T-helper 17 cell (primary cell): Measurements from ENCODE around the gene RBM4. TPM values are rescaled to one million over a fixed set of nuclear protein-coding genes. Genes with fewer than 3 reads are reported as not detected.

ENCODE experiments used
- ATAC-seq: fragments of 150-1000 bp; cut with Tn5 transposase; 2 replicates; pipeline ENCODE4 v1.10.0; 2021; ENCODE audit warnings: mild to moderate bottlenecking, moderate library complexity
- DNase-seq, 3 donors: peaks; one replicate each; pipeline versions ENCODE4 v3.0.0 to v3.0.0-alpha.2; 2020 to 2021
- H3K9me3 ChIP-seq: one replicate; pipeline ENCODE4 v1.7.0; 2013; ENCODE audit warnings: low read length, mild to moderate bottlenecking; ENCODE audit not compliant: control insufficient read depth, poor library complexity, severe bottlenecking
- H3K27ac Mint-ChIP-seq: one replicate; pipeline ENCODE4 v1.8.0; 2022; ENCODE audit warnings: mild to moderate bottlenecking, moderate library complexity, mixed read lengths
- H3K27me3 Mint-ChIP-seq: one replicate; pipeline ENCODE4 v1.8.0; 2022; ENCODE audit warnings: mixed read lengths
- H3K36me3 Mint-ChIP-seq: one replicate; pipeline ENCODE4 v1.8.0; 2022; ENCODE audit warnings: low read depth, mixed read lengths
- H3K4me1 Mint-ChIP-seq: one replicate; pipeline ENCODE4 v1.8.0; 2022; ENCODE audit warnings: mild to moderate bottlenecking, mixed read lengths
- H3K4me3 Mint-ChIP-seq: one replicate; pipeline ENCODE4 v1.8.0; 2022; ENCODE audit warnings: mild to moderate bottlenecking, moderate library complexity, mixed read lengths
- total RNA-seq, 4 donors: library from RNA in 2 of 4; stranded (reverse) in 2 of 4; gene quantifications; one replicate each; pipeline ENCODE4 v1.2.3 and lab custom pipeline; 2022 to 2026

The RBM4 gene
- total RNA-seq, 2 donors from 2014 or later, result 205 to 261 TPM

DNA sequence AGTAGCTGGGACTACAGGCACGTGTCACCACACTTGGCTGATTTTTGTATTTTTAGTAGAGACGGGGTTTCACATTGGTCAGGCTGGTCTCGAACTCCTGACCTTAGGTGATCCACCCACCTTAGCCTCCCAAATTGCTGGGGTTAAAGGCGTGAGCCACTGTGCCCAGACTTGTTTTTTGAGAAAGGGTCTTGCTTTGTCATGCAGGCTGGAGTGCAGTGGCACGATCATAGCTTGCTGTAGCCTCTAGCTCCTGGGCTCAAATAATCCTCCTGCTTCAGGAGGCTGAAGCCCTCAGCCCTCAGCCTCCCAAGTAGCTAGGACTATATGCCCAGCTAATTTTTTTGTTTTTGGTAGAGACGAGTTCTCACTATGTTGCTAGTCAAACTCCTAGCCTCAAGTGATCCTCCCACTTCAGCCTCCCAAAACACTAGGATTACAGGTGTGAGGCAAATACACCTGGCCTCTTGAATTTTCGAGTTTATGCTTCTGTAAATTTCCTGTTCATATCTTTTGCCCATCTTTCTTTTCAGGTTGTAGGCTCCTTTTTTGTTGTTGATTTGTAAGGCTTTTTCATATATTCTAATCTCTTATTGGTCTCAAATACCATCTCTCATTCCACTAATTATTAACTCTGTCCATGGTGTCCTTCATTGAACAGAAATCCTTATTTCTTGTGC is 42.6 kb downstream of the RBM4 start:
- DNase-seq (no peak), ATAC-seq (no peak)
- Mint-ChIP-seq H3K27ac (no peak overlapping the region), H3K4me1 (peaks cover 17% of the 10 kb centered on the region), H3K36me3 (peaks cover 5% of the 10 kb centered on the region), H3K4me3 (no peak overlapping the region), H3K27me3 (no peaks in the 10 kb centered on the region)
- no peaks in the 10 kb centered on the region for H3K9me3 ChIP-seq

DNA sequence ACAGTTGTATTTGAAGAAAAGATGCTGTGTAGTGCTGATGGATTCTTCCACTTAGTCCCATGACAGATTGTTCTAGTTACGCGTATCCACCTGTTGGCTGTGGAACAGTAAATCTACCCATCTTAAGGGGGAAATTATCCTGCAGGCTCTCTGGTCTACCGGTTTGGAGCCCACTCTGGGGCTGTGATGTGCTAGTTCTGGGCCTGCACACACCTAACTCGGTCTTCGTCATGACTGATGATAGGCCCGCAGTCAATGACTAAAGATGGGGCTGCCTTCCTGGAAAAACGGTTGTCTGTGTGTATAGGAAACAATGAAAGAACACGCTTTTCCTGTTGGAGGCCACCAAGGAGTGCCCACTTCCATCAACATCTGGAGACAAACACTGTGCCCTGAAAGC is 45.4 kb downstream of the RBM4 start:
- no peak overlapping the region for H3K27ac Mint-ChIP-seq
- DNase-seq (no peak), ATAC-seq (no peak)
- H3K4me1 Mint-ChIP-seq, result peaks cover 3% of the 10 kb centered on the region
- H3K4me3 Mint-ChIP-seq, result no peak overlapping the region
- H3K9me3 ChIP-seq, result no peaks in the 10 kb centered on the region
- H3K36me3 Mint-ChIP-seq, result peaks cover 2% of the 10 kb centered on the region
- no peaks in the 10 kb centered on the region for H3K27me3 Mint-ChIP-seq

DNA sequence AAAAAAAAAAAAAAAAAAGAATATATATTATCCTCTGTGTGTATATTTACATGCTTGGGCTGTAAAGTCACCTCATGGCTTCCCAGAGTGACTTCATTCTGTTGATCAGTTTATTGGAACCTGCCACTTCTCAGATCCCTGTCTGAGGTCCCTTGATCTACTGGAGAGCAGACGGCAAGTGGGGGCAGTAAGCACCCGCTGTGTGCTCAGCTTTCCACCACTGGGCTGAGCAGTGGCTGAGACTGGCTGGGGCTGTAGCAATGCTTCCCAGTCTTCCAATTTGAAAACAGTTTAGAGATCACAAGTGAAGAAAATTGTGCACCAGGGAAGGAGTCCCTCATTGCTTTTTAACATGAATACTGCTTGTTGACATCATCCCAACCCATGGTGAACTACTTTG is 46.1 kb downstream of the RBM4 start:
- peaks cover 2% of the 10 kb centered on the region for H3K36me3 Mint-ChIP-seq
- DNase-seq (no peak), ATAC-seq (no peak)
- peaks cover 3% of the 10 kb centered on the region for H3K4me1 Mint-ChIP-seq
- no peak overlapping the region for H3K27ac Mint-ChIP-seq
- no peaks in the 10 kb centered on the region for H3K9me3 ChIP-seq
- no peaks in the 10 kb centered on the region for H3K27me3 Mint-ChIP-seq
- H3K4me3 Mint-ChIP-seq, result no peak overlapping the region

DNA sequence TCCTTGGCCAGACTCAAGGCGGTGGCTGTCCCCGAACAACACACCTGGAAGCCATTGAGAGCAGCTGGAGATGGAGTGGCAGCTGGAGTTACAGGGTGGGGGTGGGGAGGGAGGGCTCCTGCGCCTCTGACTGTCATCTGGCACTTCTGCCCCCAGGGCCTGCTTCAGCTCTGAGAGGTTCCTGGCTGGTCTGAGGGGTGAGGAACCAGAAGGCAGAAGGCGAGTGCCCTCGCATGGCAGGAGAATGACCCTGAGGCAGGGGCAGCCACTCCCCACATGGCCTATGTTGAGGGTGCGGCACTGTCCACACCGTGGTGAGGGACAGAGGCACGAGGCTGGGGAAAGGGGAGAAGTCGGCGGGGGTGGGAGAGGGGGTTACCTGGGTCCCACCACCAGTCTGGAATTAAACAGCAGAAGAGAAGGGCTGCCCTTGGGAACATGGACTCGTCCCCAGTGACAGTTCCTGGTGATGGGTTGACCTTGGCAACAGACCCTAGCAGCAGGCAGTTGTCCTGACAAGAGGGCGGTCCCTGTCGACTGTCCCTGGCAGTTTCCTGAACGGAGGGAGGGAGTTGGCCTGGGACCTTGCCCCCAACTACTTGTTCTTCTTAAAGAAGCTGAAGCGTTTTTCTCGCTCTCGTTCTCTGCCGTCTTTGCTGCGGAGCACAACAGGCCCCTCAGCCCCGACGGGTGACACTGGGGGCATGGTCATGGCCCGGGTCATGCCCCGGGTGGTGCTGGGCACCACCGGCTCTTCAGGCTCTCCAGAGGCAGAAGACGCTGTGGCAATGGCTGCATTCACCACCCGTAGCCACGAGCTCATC is 47.0 kb downstream of the RBM4 start:
- Mint-ChIP-seq H3K27ac (no peak overlapping the region), H3K4me3 (peak overlapping the region; percentile 57), H3K4me1 (peaks cover 3% of the 10 kb centered on the region), H3K27me3 (no peaks in the 10 kb centered on the region), H3K36me3 (peaks cover 2% of the 10 kb centered on the region)
- no peak for DNase-seq
- ATAC-seq, result no peak
- no peaks in the 10 kb centered on the region for H3K9me3 ChIP-seq

DNA sequence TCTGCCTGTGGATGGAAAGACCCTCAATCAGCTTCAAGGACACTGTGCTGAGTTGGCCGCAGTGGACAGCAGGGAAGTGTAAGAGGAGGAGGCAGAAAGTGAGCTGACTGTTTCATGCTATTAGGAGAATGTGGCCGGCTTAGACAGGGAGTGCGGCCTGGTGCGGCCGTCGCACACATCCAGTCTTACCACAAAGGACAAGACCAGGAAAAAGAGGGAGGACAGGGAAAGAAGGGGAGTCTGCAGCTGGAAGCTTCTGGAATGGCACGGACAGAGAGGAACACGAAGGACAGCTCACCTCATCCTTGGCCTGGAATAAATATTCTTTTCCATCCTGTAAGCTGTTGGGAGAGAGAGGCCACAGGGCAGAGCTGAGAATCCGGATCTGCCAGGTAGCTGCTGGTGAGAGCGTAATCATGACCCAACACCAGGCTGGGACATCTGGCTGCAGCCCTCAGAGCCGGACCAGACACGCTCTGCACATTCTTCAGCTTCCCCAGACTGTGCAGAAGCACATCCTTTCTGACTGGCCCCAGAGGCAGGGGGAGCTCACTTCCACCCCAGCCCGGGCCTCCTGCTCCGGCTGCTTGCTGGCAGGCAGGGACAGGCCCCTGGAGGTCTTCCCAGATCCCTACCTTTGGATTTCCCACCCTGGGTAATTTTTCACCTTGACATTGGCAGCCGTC is 47.7 kb downstream of the RBM4 start:
- Mint-ChIP-seq H3K36me3 (peaks cover 2% of the 10 kb centered on the region), H3K27ac (no peak overlapping the region), H3K4me1 (peaks cover 3% of the 10 kb centered on the region), H3K4me3 (peak overlapping the region; percentile 57), H3K27me3 (no peaks in the 10 kb centered on the region)
- DNase-seq (no peak), ATAC-seq (no peak)
- no peaks in the 10 kb centered on the region for H3K9me3 ChIP-seq

DNA sequence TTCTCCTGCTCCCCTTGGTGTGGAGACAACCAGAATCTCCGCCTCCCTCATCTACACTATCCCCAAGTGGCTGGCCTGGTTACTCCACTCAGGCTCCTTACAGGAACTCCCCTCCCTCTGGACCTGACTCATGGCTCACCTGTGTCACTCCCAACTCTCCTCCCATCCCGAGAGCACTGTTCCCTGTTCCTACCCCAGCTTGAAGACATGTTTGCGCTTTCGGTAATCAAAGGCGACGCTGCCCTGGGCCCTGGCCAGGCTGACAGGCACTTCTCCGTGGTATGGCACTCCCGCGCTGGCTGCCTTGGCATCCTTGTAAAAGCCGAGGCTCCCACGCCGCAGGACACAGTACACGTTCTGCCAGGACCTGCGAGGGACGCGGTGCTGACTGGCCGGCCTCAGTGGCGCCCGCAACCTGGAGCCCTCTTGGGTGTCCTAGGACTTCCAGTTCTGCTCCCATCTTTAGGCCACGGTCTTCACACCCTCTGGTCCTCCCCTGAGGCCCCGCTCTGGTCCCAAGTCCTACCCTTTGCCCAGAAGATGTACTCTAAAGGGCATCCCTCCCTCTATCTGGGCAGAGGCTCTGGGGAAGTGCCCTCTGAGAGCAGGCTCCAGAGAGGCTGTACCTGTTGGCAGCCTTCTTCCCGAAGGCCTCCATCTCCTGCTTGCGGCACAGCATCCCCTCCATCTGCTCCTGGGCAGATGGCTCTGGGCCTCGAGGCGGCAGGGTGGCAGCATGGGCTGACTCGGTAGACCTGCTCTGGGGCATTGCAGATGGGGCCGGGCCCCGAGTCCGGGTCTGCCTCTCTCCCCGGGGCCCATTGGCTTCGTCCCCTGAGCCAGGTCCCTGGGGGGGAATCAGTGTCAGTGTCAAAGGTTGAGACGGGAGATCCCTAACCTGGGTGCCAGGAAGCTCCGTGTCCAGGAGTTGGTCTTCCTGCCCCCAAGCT is 48.6 kb downstream of the RBM4 start:
- Mint-ChIP-seq H3K36me3 (peaks cover 2% of the 10 kb centered on the region), H3K27ac (no peak overlapping the region), H3K4me1 (peaks cover 3% of the 10 kb centered on the region), H3K27me3 (no peaks in the 10 kb centered on the region), H3K4me3 (no peak overlapping the region)
- no peaks in the 10 kb centered on the region for H3K9me3 ChIP-seq
- no peak for ATAC-seq
- no peak for DNase-seq

DNA sequence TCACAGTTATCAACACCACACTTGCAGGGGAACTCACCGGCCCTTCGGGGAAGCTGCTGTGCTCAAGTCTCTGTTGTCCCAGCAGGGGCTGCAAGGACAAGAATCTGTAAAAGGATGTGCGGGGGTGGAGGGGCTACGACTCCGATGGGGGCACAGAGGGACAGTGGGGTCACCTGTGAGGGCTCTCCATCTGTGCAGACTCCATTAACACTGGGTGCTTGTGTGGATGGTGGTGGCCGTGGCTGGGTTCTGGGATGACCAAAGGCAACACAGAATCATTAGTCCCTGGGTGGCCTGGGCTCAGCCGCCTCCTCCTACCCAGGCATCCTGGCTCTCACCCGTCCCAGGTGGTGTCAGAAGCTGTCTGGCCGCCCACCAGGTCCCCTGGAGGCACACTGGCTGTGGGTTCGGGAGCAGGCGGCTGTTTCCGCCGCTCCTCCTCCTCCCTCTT is 49.4 kb downstream of the RBM4 start:
- DNase-seq (no peak), ATAC-seq (no peak)
- H3K4me1 Mint-ChIP-seq, result peaks cover 3% of the 10 kb centered on the region
- H3K36me3 Mint-ChIP-seq, result peaks cover 2% of the 10 kb centered on the region
- no peak overlapping the region for H3K4me3 Mint-ChIP-seq
- no peaks in the 10 kb centered on the region for H3K9me3 ChIP-seq
- H3K27ac Mint-ChIP-seq, result no peak overlapping the region
- peaks cover 7% of the 10 kb centered on the region for H3K27me3 Mint-ChIP-seq

DNA sequence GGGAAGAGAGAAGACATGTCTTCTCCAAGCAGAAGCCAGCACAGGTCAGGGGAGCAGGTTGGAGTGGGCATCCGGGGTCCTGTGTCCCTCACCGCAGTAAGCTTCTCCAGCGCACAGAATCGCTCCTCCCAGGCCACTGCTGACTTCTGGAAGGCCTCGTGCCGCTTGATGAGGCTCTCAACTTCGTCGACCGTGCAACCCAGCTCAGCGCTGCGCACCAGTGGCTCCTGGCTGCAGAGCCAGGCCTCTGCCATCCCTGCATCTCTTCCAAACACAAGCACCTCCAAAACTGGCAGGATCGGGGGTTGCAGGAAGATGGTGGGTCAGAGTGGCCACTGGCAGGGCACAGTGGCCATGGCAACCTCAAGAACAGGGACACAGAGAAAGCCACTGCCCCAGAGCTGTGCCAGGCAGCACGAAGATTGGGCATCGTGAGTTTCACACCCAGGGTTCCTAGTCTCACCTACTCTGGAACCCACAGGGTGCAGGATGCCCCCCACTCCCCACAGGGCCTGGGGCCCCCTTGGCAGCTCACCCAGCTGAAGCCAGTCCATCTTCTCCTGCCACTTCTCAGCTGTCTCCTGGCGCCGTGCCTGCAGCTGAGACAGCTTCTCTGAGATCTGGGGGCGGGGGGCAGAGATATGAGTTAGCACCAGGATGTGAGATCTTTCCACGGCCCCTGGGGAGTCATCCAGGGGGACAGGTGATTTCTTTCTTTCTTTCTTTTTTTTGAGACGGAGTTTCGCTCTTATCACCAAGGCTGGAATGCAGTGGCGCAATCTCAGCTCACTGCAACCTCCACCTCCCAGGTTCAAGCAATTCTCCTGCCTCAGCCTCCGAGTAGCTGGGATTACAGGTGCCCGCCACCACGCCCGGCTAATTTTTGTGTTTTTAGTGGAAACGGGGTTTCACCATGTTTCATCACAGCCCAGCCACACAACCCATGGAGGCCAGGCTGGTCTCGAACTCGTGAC is 50.3 kb downstream of the RBM4 start:
- peaks cover 7% of the 10 kb centered on the region for H3K27me3 Mint-ChIP-seq
- no peak overlapping the region for H3K4me3 Mint-ChIP-seq
- no peaks in the 10 kb centered on the region for H3K36me3 Mint-ChIP-seq
- no peaks in the 10 kb centered on the region for H3K9me3 ChIP-seq
- no peaks in the 10 kb centered on the region for H3K4me1 Mint-ChIP-seq
- H3K27ac Mint-ChIP-seq, result no peak overlapping the region
- no peak for ATAC-seq
- no peak for DNase-seq

DNA sequence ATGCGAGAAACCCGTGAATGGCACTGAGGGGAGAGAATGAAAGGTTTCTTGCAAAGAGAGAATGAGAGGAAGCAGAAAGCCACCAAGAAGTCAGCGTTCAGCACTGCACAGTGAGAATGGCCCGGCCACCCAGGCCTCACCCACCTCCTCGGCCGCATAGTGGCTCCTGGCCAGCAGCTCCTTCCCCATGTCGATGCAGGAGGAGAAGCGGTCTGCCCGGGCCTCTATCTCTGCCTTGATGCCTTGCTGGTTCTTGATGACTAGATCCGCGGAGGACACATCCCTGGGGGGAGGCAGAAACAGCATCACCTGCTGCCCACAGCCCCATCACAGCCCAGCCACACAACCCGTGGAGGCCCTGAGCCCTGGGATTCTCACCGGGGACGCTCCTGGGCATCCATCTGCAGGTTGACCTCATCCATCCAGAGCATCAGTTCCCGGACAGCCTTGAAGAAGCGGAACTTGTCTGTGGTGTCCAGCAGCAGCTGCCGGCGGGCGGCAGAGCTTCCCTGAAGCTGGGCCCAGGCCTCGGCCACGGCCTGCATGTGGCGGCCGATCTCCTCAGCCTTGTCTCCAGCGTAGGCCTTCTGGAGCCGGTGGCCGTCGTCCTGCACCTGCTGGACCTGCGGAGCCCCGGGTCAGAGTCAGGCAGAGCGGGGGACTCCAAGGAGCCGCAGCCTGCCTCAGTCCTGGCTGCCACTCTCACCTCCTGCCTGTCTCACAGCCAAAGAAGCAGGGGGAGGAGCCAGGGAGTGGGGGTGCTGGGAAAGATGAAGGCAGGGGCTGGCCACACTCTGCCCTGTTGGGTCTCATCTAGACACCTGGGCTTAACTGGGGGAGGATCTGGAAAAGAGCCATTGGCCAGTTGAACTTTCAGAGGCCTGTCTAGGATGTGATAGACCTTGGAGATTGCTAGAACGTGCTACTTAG is 51.4 kb downstream of the RBM4 start:
- Mint-ChIP-seq H3K36me3 (no peaks in the 10 kb centered on the region), H3K4me3 (no peak overlapping the region), H3K27me3 (peaks cover 12% of the 10 kb centered on the region), H3K27ac (no peak overlapping the region), H3K4me1 (peaks cover 2% of the 10 kb centered on the region)
- ATAC-seq, result no peak
- no peak for DNase-seq
- no peaks in the 10 kb centered on the region for H3K9me3 ChIP-seq

DNA sequence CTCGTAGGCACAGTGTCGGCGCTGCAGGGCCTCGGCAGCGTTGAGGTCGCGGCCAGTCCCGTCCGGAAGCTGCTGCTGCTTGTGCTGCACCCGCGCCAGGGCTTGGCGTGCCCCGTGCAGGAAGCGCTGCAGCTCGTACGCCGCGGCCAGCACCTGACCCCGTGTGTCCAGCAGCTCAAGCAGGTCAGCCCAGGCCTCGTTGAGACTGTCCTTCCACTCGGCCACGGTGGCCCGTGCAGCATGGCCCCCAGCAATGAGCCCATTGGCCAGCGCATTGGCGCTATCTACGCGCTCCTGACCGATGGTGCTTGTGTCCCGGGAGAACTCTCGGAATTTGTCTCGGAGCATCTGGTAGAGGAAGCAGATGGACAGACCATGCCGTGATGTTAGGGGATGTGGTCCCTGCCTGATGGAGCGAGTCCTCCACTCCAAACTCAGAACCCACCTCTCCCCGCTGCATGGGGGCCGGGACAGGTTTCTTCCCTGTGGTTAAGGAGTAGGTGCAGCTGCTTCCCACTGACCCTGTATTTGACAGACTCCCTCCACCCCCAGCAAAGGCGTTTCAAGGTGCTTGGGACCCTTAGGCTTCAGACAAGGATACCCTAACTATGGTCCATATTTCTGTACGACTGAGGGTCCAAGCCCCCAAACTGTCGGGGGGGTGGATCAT is 52.9 kb downstream of the RBM4 start:
- peaks cover 12% of the 10 kb centered on the region for H3K27me3 Mint-ChIP-seq
- H3K9me3 ChIP-seq, result no peaks in the 10 kb centered on the region
- ATAC-seq (no peak), DNase-seq (no peak)
- no peak overlapping the region for H3K4me3 Mint-ChIP-seq
- H3K4me1 Mint-ChIP-seq, result peaks cover 2% of the 10 kb centered on the region
- H3K36me3 Mint-ChIP-seq, result no peaks in the 10 kb centered on the region
- peak overlapping the region; percentile 24 for H3K27ac Mint-ChIP-seq

DNA sequence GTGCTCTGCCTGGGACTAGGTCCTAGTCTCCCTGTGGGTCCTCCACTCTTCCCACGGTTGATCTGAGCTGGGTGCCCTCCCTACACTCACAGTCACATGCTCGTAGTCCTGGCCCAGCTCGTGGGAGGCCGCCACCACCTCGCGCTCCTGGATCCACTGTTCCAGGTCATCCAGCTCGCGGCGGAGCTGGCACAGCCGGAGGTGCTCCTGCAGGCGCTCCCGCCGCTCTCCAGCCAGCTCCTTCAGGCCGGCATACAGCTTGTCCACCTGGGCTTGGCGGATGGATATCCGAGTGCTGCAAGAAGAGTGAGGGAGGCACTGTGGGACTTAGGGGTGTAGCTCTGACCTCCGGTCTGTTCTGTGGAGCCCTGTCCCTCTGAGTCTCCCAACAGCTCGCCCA is 53.9 kb downstream of the RBM4 start:
- DNase-seq, result no peak
- peaks cover 3% of the 10 kb centered on the region for H3K4me1 Mint-ChIP-seq
- no peak overlapping the region for H3K4me3 Mint-ChIP-seq

More for the DNA sequence above, 53.9 kb downstream of the RBM4 start:
- Mint-ChIP-seq H3K36me3 (no peaks in the 10 kb centered on the region), H3K27ac (no peak overlapping the region), H3K27me3 (peaks cover 12% of the 10 kb centered on the region)
- no peak for ATAC-seq
- no peaks in the 10 kb centered on the region for H3K9me3 ChIP-seq
